ENCODE measurements around the gene TNNT1. TPM values are rescaled to one million over a fixed set of nuclear protein-coding genes. Genes with fewer than 3 reads are reported as not detected.
A peak's percentile ranks its signal among the peaks of the same experiment; 100 is the strongest.

TNNT1 gene
- polyA plus RNA-seq, 1 of the 3 experiments (the other 2 are of a cell fraction), result 39.5 TPM

DNA sequence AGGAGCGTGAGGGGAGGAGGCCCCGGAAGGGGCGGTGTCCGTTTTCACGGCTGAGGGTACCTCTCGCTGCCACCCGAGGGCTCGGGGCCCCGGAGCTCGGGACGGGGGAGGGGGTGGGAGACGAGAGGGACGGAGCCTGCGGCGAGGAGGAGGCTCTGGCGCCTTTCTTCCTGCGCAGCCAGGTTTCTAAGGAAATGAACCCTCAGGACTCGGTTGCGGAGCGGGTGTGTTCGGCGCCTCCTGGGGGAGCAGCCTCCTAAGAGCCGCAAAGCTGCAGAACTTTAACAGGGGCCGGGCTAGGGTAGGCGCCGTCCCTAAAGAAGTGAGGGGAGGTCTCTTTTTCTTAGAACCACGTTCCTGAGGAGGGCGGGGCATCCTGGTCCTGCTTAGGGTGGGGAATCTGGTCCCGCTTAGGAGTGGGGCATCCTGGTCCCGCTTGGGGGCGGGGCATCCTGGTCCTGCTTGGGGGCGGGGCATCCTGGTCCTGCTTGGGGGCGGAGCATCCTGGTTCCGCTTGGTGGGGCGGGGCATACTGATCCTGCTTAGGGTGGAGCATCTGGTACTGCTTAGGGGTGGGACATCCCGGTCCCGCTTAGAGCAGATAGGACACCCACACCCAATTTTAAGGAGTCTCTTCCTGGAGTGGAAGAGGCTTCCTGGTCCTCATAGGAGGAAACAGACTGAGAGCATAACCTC lies 24.9 kb upstream of the TNNT1 start:
- Histone ChIP-seq H3K9me3 (no peaks in the 10 kb centered on the region), H3K9me2 (no peaks in the 10 kb centered on the region), H3K4me2 (no peak overlapping the region), H3K4me1 (ENCODE audit: control insufficient read depth in 1 of 2, insufficient read depth in 2 of 2, low read depth in 1 of 2, low read length in 1 of 2) (peaks cover 0 to 3% of the 10 kb centered on the region in 2 experiments; a peak in 1 of 4 replicates), H3K27me3 (ENCODE audit: insufficient read depth) (peaks cover 29% of the 10 kb centered on the region; the same call in 1 of the 2 replicates), H3K36me3 (replicated peaks in 1 of 2; ENCODE audit: control insufficient read depth in 1 of 2, insufficient read depth in 2 of 2, low read length in 1 of 2) (no peaks in the 10 kb centered on the region), H3K4me3 (ENCODE audit: low read depth in 2 of 2, low read length in 1 of 2) (no peak overlapping the region), H3K9ac (no peak overlapping the region), H3F3A (replicated peaks; ENCODE audit: insufficient read depth) (no peaks in the 10 kb centered on the region), H3K27ac (ENCODE audit: low read depth in 2 of 2, low read length in 1 of 2) (no peak overlapping the region), H4K20me1 (ENCODE audit: insufficient read depth) (no peaks in the 10 kb centered on the region), H3K79me2 (ENCODE audit: insufficient read depth) (no peaks in the 10 kb centered on the region), H2AFZ (ENCODE audit: low read depth) (no peak overlapping the region)
- CTCF ChIA-PET, result interaction anchor here (0.6 to 1.5 kb wide), 3 partner anchors 8 to 47 kb away, joined by 3 to 4 read pairs (median 3); no protein-coding TSS in a partner anchor
- peak; percentile 74 for DNase-seq
- TF ChIP-seq YY1 (IDR thresholded peaks at IDR 0.05; ENCODE audit: low read depth), result no peak
- TF ChIP-seq, protein P1, sequence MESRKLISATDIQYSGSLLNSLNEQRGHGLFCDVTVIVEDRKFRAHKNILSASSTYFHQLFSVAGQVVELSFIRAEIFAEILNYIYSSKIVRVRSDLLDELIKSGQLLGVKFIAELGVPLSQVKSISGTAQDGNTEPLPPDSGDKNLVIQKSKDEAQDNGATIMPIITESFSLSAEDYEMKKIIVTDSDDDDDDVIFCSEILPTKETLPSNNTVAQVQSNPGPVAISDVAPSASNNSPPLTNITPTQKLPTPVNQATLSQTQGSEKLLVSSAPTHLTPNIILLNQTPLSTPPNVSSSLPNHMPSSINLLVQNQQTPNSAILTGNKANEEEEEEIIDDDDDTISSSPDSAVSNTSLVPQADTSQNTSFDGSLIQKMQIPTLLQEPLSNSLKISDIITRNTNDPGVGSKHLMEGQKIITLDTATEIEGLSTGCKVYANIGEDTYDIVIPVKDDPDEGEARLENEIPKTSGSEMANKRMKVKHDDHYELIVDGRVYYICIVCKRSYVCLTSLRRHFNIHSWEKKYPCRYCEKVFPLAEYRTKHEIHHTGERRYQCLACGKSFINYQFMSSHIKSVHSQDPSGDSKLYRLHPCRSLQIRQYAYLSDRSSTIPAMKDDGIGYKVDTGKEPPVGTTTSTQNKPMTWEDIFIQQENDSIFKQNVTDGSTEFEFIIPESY (IDR thresholded peaks at IDR 0.05; ENCODE audit: borderline replicate concordance, low read depth), result no peak
- no peak for TF ChIP-seq POLR2AphosphoS5 (IDR thresholded peaks at IDR 0.05; ENCODE audit: low read depth, low read length)
- no peak for TF ChIP-seq GABPA (IDR thresholded peaks at IDR 0.05; ENCODE audit: low read depth)
- TF ChIP-seq, protein P2, sequence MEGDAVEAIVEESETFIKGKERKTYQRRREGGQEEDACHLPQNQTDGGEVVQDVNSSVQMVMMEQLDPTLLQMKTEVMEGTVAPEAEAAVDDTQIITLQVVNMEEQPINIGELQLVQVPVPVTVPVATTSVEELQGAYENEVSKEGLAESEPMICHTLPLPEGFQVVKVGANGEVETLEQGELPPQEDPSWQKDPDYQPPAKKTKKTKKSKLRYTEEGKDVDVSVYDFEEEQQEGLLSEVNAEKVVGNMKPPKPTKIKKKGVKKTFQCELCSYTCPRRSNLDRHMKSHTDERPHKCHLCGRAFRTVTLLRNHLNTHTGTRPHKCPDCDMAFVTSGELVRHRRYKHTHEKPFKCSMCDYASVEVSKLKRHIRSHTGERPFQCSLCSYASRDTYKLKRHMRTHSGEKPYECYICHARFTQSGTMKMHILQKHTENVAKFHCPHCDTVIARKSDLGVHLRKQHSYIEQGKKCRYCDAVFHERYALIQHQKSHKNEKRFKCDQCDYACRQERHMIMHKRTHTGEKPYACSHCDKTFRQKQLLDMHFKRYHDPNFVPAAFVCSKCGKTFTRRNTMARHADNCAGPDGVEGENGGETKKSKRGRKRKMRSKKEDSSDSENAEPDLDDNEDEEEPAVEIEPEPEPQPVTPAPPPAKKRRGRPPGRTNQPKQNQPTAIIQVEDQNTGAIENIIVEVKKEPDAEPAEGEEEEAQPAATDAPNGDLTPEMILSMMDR (IDR thresholded peaks at IDR 0.05), result no peak
- TF ChIP-seq EZH2phosphoT487 (IDR thresholded peaks at IDR 0.05; ENCODE audit: borderline replicate concordance, low read depth), result no peak
- TF ChIP-seq NRF1 (IDR thresholded peaks at IDR 0.05; ENCODE audit: low read depth, low read length), result no peak
- no peak for TF ChIP-seq FOXJ3 (CRISPR knock-in tag; IDR thresholded peaks at IDR 0.05)
- TF ChIP-seq, protein P3, sequence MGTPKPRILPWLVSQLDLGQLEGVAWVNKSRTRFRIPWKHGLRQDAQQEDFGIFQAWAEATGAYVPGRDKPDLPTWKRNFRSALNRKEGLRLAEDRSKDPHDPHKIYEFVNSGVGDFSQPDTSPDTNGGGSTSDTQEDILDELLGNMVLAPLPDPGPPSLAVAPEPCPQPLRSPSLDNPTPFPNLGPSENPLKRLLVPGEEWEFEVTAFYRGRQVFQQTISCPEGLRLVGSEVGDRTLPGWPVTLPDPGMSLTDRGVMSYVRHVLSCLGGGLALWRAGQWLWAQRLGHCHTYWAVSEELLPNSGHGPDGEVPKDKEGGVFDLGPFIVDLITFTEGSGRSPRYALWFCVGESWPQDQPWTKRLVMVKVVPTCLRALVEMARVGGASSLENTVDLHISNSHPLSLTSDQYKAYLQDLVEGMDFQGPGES (IDR thresholded peaks at IDR 0.05; ENCODE audit: low read depth, low read length), result no peak
- no peak for TF ChIP-seq RAD21 (IDR thresholded peaks at IDR 0.05; ENCODE audit: low read length)
- TF ChIP-seq NFIC (IDR thresholded peaks at IDR 0.05; ENCODE audit: borderline replicate concordance), result no peak
- no peak for TF ChIP-seq FOSL2 (IDR thresholded peaks at IDR 0.05; ENCODE audit: borderline replicate concordance, low read depth)
- TF ChIP-seq JUND (IDR thresholded peaks at IDR 0.05), result no peak
- TF ChIP-seq TCF12 (IDR thresholded peaks at IDR 0.05), result no peak
- TF ChIP-seq, protein P4, sequence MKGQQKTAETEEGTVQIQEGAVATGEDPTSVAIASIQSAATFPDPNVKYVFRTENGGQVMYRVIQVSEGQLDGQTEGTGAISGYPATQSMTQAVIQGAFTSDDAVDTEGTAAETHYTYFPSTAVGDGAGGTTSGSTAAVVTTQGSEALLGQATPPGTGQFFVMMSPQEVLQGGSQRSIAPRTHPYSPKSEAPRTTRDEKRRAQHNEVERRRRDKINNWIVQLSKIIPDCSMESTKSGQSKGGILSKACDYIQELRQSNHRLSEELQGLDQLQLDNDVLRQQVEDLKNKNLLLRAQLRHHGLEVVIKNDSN (IDR thresholded peaks at IDR 0.05; ENCODE audit: borderline replicate concordance, low read depth), result no peak
- 67% methylated on average over 31 of the region's 37 CpGs for WGBS (ENCODE audit: low lambda C conversion rate)
- POLR2A ChIA-PET, result interaction anchor here (0.8 kb wide), 1 partner anchor 42 kb away, joined by 3 read pairs; no protein-coding TSS in a partner anchor
